HepG2 (cell line): Measurements from ENCODE around the gene INO80.

Experiments
- KLF9 ChIP-seq: IDR thresholded peaks from 2 replicates; pipeline ENCODE4 v1.6.1; 2016; ENCODE audit warnings: low read depth
- POLR2A ChIP-seq, 2 experiments: IDR thresholded peaks; 2 replicates each; pipeline ENCODE4 v1.6.1; 2011; ENCODE audit warnings: low read depth in 2 of 2, low read length in 2 of 2, mild to moderate bottlenecking in 1 of 2, moderate library complexity in 1 of 2; ENCODE audit not compliant: insufficient read depth in 1 of 2
- ZNF564 ChIP-seq: sonication (generic); formaldehyde crosslinking; IDR thresholded peaks from 2 replicates; pipeline ENCODE4 v1.8.1; 2023; ENCODE audit warnings: mild to moderate bottlenecking, missing genetic modification reagents
- TF ChIP-seq, protein P1 (sequence below): sonication (generic); formaldehyde crosslinking; IDR thresholded peaks from 2 replicates; pipeline ENCODE4 v1.5.0; 2020; ENCODE audit warnings: mild to moderate bottlenecking, missing genetic modification reagents, moderate library complexity

DNA sequence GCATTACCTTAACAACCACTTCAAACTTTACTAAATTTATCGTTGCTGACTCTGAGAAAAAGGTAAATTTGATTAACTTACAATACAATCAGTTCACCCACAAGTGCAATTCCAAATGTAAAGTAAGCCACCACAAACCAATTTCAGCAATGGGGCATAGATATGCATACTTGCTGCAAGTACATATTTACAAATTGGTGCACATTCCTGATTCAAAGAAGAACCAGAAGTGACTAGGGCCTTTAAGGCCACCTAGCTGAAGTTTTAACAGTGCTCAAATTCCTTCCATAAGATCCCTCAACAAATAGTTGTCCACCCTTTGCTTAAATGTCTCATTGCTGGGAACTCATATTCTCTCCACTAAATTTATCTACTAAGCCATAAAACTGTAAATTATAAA is 67.2 kb downstream of the INO80 start:
- TF ChIP-seq, protein P1, sequence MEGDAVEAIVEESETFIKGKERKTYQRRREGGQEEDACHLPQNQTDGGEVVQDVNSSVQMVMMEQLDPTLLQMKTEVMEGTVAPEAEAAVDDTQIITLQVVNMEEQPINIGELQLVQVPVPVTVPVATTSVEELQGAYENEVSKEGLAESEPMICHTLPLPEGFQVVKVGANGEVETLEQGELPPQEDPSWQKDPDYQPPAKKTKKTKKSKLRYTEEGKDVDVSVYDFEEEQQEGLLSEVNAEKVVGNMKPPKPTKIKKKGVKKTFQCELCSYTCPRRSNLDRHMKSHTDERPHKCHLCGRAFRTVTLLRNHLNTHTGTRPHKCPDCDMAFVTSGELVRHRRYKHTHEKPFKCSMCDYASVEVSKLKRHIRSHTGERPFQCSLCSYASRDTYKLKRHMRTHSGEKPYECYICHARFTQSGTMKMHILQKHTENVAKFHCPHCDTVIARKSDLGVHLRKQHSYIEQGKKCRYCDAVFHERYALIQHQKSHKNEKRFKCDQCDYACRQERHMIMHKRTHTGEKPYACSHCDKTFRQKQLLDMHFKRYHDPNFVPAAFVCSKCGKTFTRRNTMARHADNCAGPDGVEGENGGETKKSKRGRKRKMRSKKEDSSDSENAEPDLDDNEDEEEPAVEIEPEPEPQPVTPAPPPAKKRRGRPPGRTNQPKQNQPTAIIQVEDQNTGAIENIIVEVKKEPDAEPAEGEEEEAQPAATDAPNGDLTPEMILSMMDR (CRISPR knock-in tag): no peak
- TF ChIP-seq ZNF564 (CRISPR knock-in tag) (no peak), POLR2A (IDR thresholded peaks at IDR 0.05; ENCODE audit: insufficient read depth in 1 of 2, low read depth in 2 of 2, low read length in 2 of 2) (no peak), KLF9 (CRISPR knock-in tag) (no peak)
